OCI-LY3 (cell line): Measurements from ENCODE around the gene ZNF618.

Source experiments
- CTCF ChIP-seq: fragments of 200-600, 300-600 bp; sonication (generic); IDR thresholded peaks from 2 replicates; pipeline ENCODE4 v1.5.1; 2014; ENCODE audit warnings: antibody characterized with exemption, low read length, low read depth
- EZH2phosphoT487 ChIP-seq: fragments of 200-600 bp; shearing (Covaris generic); IDR thresholded peaks from 2 replicates; pipeline ENCODE4 v1.6.1; 2018; ENCODE audit warnings: antibody characterized with exemption, mixed run types, low read depth

DNA sequence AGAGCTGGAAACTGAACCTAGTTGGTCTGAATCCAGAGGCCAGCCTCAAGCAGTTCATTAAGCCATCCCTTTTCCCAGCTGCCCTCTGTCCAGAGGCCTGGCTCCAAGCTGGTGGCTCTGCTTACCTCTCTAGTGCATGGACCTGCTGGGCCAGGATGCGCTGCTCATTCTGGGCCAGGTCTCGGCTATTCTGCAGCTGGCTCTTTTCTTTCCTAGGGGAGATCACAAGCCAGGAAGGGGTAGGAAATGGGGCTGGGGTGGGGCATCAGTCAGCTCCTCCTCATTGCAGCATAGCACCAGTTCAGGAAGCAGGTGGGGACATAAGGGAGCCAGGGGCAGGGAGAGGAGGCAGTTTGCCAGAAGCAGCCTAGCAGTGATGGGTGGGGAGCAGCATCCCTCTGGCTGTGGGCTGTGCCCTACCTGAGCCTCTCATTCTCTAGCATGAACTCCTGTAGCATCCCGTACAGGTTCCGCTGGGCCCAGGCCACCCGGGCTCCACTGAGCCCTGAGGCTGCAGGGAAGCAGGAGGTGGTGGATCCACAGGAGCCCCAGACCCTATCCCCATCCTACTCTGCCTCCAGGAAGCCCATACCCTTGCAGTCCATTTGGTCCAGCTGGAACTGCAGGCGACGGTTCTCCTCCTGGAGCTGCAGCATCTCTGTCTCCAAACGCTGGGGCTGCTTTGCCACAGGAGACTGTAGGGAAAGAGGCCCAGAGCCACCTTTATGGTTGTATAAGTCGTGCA, 217.8 kb downstream of the ZNF618 start:
- TF ChIP-seq CTCF, result no peak
- no peak for TF ChIP-seq EZH2phosphoT487
